ENCODE results near the gene SOX4.

SOX4 gene

GRCh38 chr6:21597801-21598673, 4.5 kb downstream of the SOX4 start:
- Histone ChIP-seq H3K79me1 (ENCODE audit: low read depth, low read length) (peaks cover 5% of the 10 kb centered on the region), H3K18ac (ENCODE audit: low read length) (no peak overlapping the region), H4K91ac (ENCODE audit: low read depth, low read length, poor library complexity) (no peak overlapping the region), H3K23ac (ENCODE audit: low read depth, low read length, poor library complexity) (no peak overlapping the region), H2BK15ac (ENCODE audit: low read length) (no peak overlapping the region), H2BK12ac (ENCODE audit: low read length) (no peak overlapping the region), H2AFZ (ENCODE audit: low read length) (no peak overlapping the region), H3K27me3 (ENCODE audit: control insufficient read depth in 3 of 3, insufficient read depth in 3 of 3, low read depth in 1 of 3, low read length in 3 of 3) (no peaks in the 10 kb centered on the region), H2BK120ac (ENCODE audit: low read depth, low read length) (no peak overlapping the region), H3K14ac (ENCODE audit: low read length) (no peak overlapping the region), H3K9ac (ENCODE audit: low read depth, low read length, poor library complexity) (no peak overlapping the region), H3K27ac (replicated peaks; ENCODE audit: low read length) (no peak overlapping the region), H2BK5ac (ENCODE audit: low read length) (no peak overlapping the region), H3K4me3 (ENCODE audit: low read length in 2 of 2) (peak overlapping the region; percentile 79 to 96), H3K4ac (ENCODE audit: low read length) (no peak overlapping the region), H3K4me1 (ENCODE audit: control insufficient read depth in 2 of 2, insufficient read depth in 1 of 2, low read depth in 1 of 2, low read length in 2 of 2) (peaks cover 0 to 11% of the 10 kb centered on the region in 2 donors), H3K9me3 (replicated peaks in 1 of 2; ENCODE audit: control insufficient read depth in 2 of 2, insufficient read depth in 1 of 2, low read depth in 1 of 2, low read length in 2 of 2) (peaks cover 1 to 20% of the 10 kb centered on the region in 2 donors), H2AK5ac (ENCODE audit: low read depth, low read length) (no peak overlapping the region), H3K36me3 (replicated peaks in 1 of 2; ENCODE audit: control insufficient read depth in 2 of 2, insufficient read depth in 2 of 2, low read length in 2 of 2) (peaks cover 8 to 52% of the 10 kb centered on the region in 2 donors), H4K8ac (ENCODE audit: low read depth, low read length) (no peak overlapping the region), H3K4me2 (ENCODE audit: insufficient read depth, low read length, poor library complexity, severe bottlenecking) (peak overlapping the region; percentile 57)
- WGBS, 2 donors (ENCODE audit: extremely low coverage in 2 of 2, insufficient read length in 2 of 2, insufficient replicate concordance in 1 of 2): no CpG with 5 or more reads among the region's 14 CpGs
- DNase-seq (ENCODE audit: low spot score): no peak

- Histone ChIP-seq H3K4me2 (ENCODE audit: insufficient read depth, low read length, poor library complexity, severe bottlenecking) (peak overlapping the region; percentile 26), H3K27me3 (ENCODE audit: control insufficient read depth in 3 of 3, insufficient read depth in 3 of 3, low read depth in 1 of 3, low read length in 3 of 3) (no peaks in the 10 kb centered on the region), H3K14ac (ENCODE audit: low read length) (no peak overlapping the region), H3K9me3 (replicated peaks in 1 of 2; ENCODE audit: control insufficient read depth in 2 of 2, insufficient read depth in 1 of 2, low read depth in 1 of 2, low read length in 2 of 2) (peaks cover 1 to 20% of the 10 kb centered on the region in 2 donors), H3K18ac (ENCODE audit: low read length) (no peak overlapping the region), H2BK120ac (ENCODE audit: low read depth, low read length) (no peak overlapping the region), H3K4ac (ENCODE audit: low read length) (no peak overlapping the region), H4K8ac (ENCODE audit: low read depth, low read length) (no peak overlapping the region), H3K4me3 (ENCODE audit: low read length in 2 of 2) (peak overlapping the region in 1 of 2 donors; percentile 96), H2AK5ac (ENCODE audit: low read depth, low read length) (no peak overlapping the region), H3K4me1 (ENCODE audit: control insufficient read depth in 2 of 2, insufficient read depth in 1 of 2, low read depth in 1 of 2, low read length in 2 of 2) (peaks cover 0 to 9% of the 10 kb centered on the region in 2 donors), H3K79me1 (ENCODE audit: low read depth, low read length) (peaks cover 5% of the 10 kb centered on the region), H2BK15ac (ENCODE audit: low read length) (no peak overlapping the region), H3K27ac (replicated peaks; ENCODE audit: low read length) (no peak overlapping the region), H2AFZ (ENCODE audit: low read length) (no peak overlapping the region), H3K23ac (ENCODE audit: low read depth, low read length, poor library complexity) (no peak overlapping the region), H3K36me3 (replicated peaks in 1 of 2; ENCODE audit: control insufficient read depth in 2 of 2, insufficient read depth in 2 of 2, low read length in 2 of 2) (peaks cover 8 to 52% of the 10 kb centered on the region in 2 donors), H4K91ac (ENCODE audit: low read depth, low read length, poor library complexity) (no peak overlapping the region), H3K9ac (ENCODE audit: low read depth, low read length, poor library complexity) (no peak overlapping the region), H2BK5ac (ENCODE audit: low read length) (no peak overlapping the region), H2BK12ac (ENCODE audit: low read length) (no peak overlapping the region)
- no CpG with 5 or more reads among the region's 3 CpGs for WGBS, 2 donors (ENCODE audit: extremely low coverage in 2 of 2, insufficient read length in 2 of 2, insufficient replicate concordance in 1 of 2)
- DNase-seq (ENCODE audit: low spot score): no peak
Measured at GRCh38 chr6:21598674-21599023, 5.1 kb downstream of the SOX4 start.

DNA sequence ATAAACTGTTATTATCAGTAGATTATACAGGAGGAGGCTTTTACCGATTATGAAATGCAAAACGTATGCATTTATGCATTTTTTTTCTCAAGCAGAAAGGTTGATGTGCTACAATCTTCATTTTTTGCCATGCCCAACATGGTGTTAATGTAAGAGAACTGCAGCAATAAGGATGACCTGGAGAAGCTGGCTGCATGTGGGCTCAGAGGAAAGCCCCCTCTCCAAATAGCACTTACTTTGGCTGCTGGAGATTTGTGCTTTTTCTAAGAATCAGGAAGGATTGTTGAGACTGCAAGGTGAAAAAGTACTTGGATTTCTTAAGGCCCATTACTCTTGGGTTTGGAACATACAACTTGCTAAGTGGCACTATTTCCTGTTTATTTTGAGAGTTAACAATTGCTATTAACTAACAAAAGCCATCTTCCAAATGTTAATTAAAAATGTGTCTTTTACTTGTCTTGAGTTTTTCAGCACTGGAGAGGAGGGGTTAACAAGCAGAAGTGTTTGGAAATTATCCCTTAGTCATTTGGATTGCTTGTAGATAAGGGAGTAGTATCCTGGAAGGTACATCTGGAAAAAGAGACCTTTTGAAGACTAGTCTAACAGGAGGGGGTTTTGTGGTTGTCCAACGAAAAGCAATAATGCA, 5.6 kb downstream of the SOX4 start:
- H3K79me1 ChIP-seq (ENCODE audit: low read depth, low read length): peaks cover 5% of the 10 kb centered on the region
- no peak overlapping the region for H3K23ac ChIP-seq (ENCODE audit: low read depth, low read length, poor library complexity)
- no peak overlapping the region for H4K8ac ChIP-seq (ENCODE audit: low read depth, low read length)
- H3K14ac ChIP-seq (ENCODE audit: low read length): no peak overlapping the region
- H3K4me3 ChIP-seq (ENCODE audit: low read length in 2 of 2): peak overlapping the region in 1 of 2 donors; percentile 96
- H4K91ac ChIP-seq (ENCODE audit: low read depth, low read length, poor library complexity): no peak overlapping the region
- H2BK120ac ChIP-seq (ENCODE audit: low read depth, low read length): no peak overlapping the region
- no peak overlapping the region for H2AK5ac ChIP-seq (ENCODE audit: low read depth, low read length)
- peaks cover 8 to 52% of the 10 kb centered on the region in 2 donors for H3K36me3 ChIP-seq (replicated peaks in 1 of 2; ENCODE audit: control insufficient read depth in 2 of 2, insufficient read depth in 2 of 2, low read length in 2 of 2)
- H2BK15ac ChIP-seq (ENCODE audit: low read length): no peak overlapping the region
- no peak overlapping the region for H3K18ac ChIP-seq (ENCODE audit: low read length)
- no peak overlapping the region for H3K27ac ChIP-seq (replicated peaks; ENCODE audit: low read length)
- no peak overlapping the region for H3K9ac ChIP-seq (ENCODE audit: low read depth, low read length, poor library complexity)
- peaks cover 1 to 20% of the 10 kb centered on the region in 2 donors for H3K9me3 ChIP-seq (replicated peaks in 1 of 2; ENCODE audit: control insufficient read depth in 2 of 2, insufficient read depth in 1 of 2, low read depth in 1 of 2, low read length in 2 of 2)
- H3K4ac ChIP-seq (ENCODE audit: low read length): no peak overlapping the region
- H3K27me3 ChIP-seq (ENCODE audit: control insufficient read depth in 3 of 3, insufficient read depth in 3 of 3, low read depth in 1 of 3, low read length in 3 of 3): no peaks in the 10 kb centered on the region
- no peak overlapping the region for H2AFZ ChIP-seq (ENCODE audit: low read length)
- no peak overlapping the region for H3K4me2 ChIP-seq (ENCODE audit: insufficient read depth, low read length, poor library complexity, severe bottlenecking)
- H2BK5ac ChIP-seq (ENCODE audit: low read length): no peak overlapping the region
- DNase-seq (ENCODE audit: low spot score): no peak
- no peak overlapping the region for H2BK12ac ChIP-seq (ENCODE audit: low read length)
- H3K4me1 ChIP-seq (ENCODE audit: control insufficient read depth in 2 of 2, insufficient read depth in 1 of 2, low read depth in 1 of 2, low read length in 2 of 2): peaks cover 0 to 10% of the 10 kb centered on the region in 2 donors
- WGBS, 2 donors (ENCODE audit: extremely low coverage in 2 of 2, insufficient read length in 2 of 2, insufficient replicate concordance in 1 of 2): no CpG with 5 or more reads among the region's 3 CpGs

DNA sequence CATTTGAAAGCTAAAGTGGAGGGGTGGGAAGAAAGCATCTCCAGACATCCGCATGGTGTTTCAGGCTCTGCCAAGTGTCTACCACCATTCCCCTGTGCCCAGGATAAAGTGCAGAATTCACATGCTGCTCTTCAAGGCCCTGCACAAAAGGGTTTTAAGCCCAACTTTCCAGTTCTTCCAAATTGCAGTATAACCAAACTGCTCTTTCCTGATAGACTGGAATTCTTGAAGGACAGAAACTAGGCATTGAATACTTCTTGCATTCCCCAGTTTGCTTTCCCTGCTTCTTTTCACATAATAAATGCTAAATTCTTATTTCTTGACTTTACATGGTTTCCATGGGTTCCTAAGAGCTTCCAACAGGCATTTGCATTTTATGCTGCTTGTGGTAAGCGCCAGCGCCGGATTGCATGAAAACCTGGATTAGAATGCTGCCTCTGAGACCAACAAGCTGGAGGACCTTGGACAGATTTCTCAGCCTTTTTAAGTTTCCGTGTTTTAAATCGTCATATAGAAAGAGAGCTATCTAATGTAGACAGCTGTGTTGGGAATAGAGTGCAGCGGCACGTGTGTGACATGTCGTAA, 7.9 kb downstream of the SOX4 start:
- Histone ChIP-seq H3K9me3 (replicated peaks in 1 of 2; ENCODE audit: control insufficient read depth in 2 of 2, insufficient read depth in 1 of 2, low read depth in 1 of 2, low read length in 2 of 2) (peaks cover 1 to 20% of the 10 kb centered on the region in 2 donors), H3K27me3 (ENCODE audit: control insufficient read depth in 3 of 3, insufficient read depth in 3 of 3, low read depth in 1 of 3, low read length in 3 of 3) (no peaks in the 10 kb centered on the region), H2BK15ac (ENCODE audit: low read length) (no peak overlapping the region), H3K4me2 (ENCODE audit: insufficient read depth, low read length, poor library complexity, severe bottlenecking) (no peak overlapping the region), H2BK5ac (ENCODE audit: low read length) (no peak overlapping the region), H3K36me3 (replicated peaks in 1 of 2; ENCODE audit: control insufficient read depth in 2 of 2, insufficient read depth in 2 of 2, low read length in 2 of 2) (peaks cover 0 to 42% of the 10 kb centered on the region in 2 donors), H3K23ac (ENCODE audit: low read depth, low read length, poor library complexity) (no peak overlapping the region), H3K4me1 (ENCODE audit: control insufficient read depth in 2 of 2, insufficient read depth in 1 of 2, low read depth in 1 of 2, low read length in 2 of 2) (peaks cover 0 to 13% of the 10 kb centered on the region in 2 donors), H3K14ac (ENCODE audit: low read length) (no peak overlapping the region), H3K9ac (ENCODE audit: low read depth, low read length, poor library complexity) (no peak overlapping the region), H2BK120ac (ENCODE audit: low read depth, low read length) (no peak overlapping the region), H4K91ac (ENCODE audit: low read depth, low read length, poor library complexity) (no peak overlapping the region), H2AFZ (ENCODE audit: low read length) (no peak overlapping the region), H4K8ac (ENCODE audit: low read depth, low read length) (no peak overlapping the region), H3K18ac (ENCODE audit: low read length) (no peak overlapping the region), H2BK12ac (ENCODE audit: low read length) (no peak overlapping the region), H3K4me3 (ENCODE audit: low read length in 2 of 2) (no peak overlapping the region), H2AK5ac (ENCODE audit: low read depth, low read length) (no peak overlapping the region), H3K27ac (replicated peaks; ENCODE audit: low read length) (no peak overlapping the region), H3K4ac (ENCODE audit: low read length) (no peak overlapping the region), H3K79me1 (ENCODE audit: low read depth, low read length) (no peaks in the 10 kb centered on the region)
- no peak for DNase-seq (ENCODE audit: low spot score)
- no CpG with 5 or more reads among the region's 9 CpGs for WGBS, 2 donors (ENCODE audit: extremely low coverage in 2 of 2, insufficient read length in 2 of 2, insufficient replicate concordance in 1 of 2)
